HG02884 (cell line): Measurements from ENCODE around the gene HAPLN3.

Experiments
- ATAC-seq: cut with Tn5 transposase; IDR thresholded peaks from one replicate; pipeline ENCODE4 v1.9.1; 2021; ENCODE audit warnings: mild to moderate bottlenecking, moderate library complexity; ENCODE audit not compliant: unreplicated experiment

The HAPLN3 gene

GRCh38 chr15:88896333-88897033, 1.1 kb upstream of the HAPLN3 start:
- no peak for ATAC-seq

GRCh38 chr15:88894348-88894818, 961 bp downstream of the HAPLN3 start:
- no peak for ATAC-seq

GRCh38 chr15:88891540-88892254, 3.6 kb downstream of the HAPLN3 start:
- no peak for ATAC-seq

GRCh38 chr15:88890495-88890894, 4.8 kb downstream of the HAPLN3 start:
- ATAC-seq = no peak

- no peak for ATAC-seq
Observed at GRCh38 chr15:88888719-88889118, 6.6 kb downstream of the HAPLN3 start.

- ATAC-seq = no peak
Observed at GRCh38 chr15:88887068-88887580, 8.2 kb downstream of the HAPLN3 start.

- no peak for ATAC-seq
Observed at GRCh38 chr15:88882785-88883184, 12.6 kb downstream of the HAPLN3 start.

GRCh38 chr15:88881775-88882174, 13.6 kb downstream of the HAPLN3 start:
- no peak for ATAC-seq

- ATAC-seq = no peak
Observed at GRCh38 chr15:88880944-88881740, 14.2 kb downstream of the HAPLN3 start.

- no peak for ATAC-seq
Observed at GRCh38 chr15:88878720-88879184, 16.6 kb downstream of the HAPLN3 start.

- ATAC-seq = no peak
Observed at GRCh38 chr15:88877906-88878305, 17.4 kb downstream of the HAPLN3 start.

GRCh38 chr15:88877415-88877814, 17.9 kb downstream of the HAPLN3 start:
- no peak for ATAC-seq

- ATAC-seq = no peak
Observed at GRCh38 chr15:88876573-88876972, 18.8 kb downstream of the HAPLN3 start.

GRCh38 chr15:88874684-88875083, 20.7 kb downstream of the HAPLN3 start:
- no peak for ATAC-seq

- no peak for ATAC-seq
Observed at GRCh38 chr15:88874275-88874674, 21.1 kb downstream of the HAPLN3 start.

GRCh38 chr15:88873786-88874185, 21.6 kb downstream of the HAPLN3 start:
- no peak for ATAC-seq

- ATAC-seq = no peak
Observed at GRCh38 chr15:88872706-88873105, 22.6 kb downstream of the HAPLN3 start.

GRCh38 chr15:88872106-88872505, 23.2 kb downstream of the HAPLN3 start:
- ATAC-seq = no peak

GRCh38 chr15:88871313-88871712, 24.0 kb downstream of the HAPLN3 start:
- ATAC-seq = no peak

- no peak for ATAC-seq
Observed at GRCh38 chr15:88866295-88866881, 29.0 kb downstream of the HAPLN3 start.
